ENCODE measurements around the gene ZNF616.

DNA sequence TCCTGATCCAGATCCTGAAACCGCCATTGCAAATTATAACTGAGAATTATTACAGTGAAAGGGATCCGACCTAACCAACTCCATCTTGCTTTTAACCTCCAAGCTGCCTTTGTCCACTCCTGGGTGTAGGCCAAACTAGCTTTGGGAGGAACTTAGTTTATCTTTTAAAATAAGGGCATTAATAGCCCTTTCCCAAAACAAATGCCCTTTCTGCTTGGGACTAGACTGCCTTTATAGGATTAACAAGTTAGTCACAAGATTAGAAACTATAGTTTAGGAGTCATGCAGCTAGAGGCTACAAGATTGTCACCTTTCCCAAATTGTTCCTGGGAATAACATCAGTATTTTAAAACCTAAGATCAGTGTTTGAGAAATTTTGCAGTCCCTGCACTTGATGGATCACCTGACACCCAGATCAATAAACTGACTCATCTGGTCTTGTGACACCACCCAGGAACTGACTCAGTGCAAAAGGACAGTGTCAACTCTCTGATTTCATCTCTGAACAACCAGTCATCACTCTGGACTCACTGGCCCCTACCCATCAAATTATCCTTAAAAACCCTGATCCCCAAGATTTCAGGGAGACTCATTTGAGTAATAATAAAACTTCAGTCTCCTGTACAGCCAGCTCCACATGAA lies 40.1 kb downstream of the ZNF616 start:
- TF ChIP-seq, protein P1, sequence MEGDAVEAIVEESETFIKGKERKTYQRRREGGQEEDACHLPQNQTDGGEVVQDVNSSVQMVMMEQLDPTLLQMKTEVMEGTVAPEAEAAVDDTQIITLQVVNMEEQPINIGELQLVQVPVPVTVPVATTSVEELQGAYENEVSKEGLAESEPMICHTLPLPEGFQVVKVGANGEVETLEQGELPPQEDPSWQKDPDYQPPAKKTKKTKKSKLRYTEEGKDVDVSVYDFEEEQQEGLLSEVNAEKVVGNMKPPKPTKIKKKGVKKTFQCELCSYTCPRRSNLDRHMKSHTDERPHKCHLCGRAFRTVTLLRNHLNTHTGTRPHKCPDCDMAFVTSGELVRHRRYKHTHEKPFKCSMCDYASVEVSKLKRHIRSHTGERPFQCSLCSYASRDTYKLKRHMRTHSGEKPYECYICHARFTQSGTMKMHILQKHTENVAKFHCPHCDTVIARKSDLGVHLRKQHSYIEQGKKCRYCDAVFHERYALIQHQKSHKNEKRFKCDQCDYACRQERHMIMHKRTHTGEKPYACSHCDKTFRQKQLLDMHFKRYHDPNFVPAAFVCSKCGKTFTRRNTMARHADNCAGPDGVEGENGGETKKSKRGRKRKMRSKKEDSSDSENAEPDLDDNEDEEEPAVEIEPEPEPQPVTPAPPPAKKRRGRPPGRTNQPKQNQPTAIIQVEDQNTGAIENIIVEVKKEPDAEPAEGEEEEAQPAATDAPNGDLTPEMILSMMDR (IDR thresholded peaks at IDR 0.05 in 2 of 3, conservative IDR thresholded peaks at IDR 0.05 in 1 of 3; ENCODE audit: borderline replicate concordance in 1 of 3, insufficient read depth in 1 of 3, low read depth in 2 of 3, low read length in 2 of 3), result no peak
- TF ChIP-seq SP1 (IDR thresholded peaks at IDR 0.05; ENCODE audit: low read depth), result no peak
- no peak for TF ChIP-seq YY1 (IDR thresholded peaks at IDR 0.05; ENCODE audit: extremely low read depth, insufficient replicate concordance, low read depth, low read length)
- TF ChIP-seq EGR1 (IDR thresholded peaks at IDR 0.05; ENCODE audit: low read depth), result no peak
- no peak for TF ChIP-seq RAD21 (IDR thresholded peaks at IDR 0.05; ENCODE audit: low read depth)
- TF ChIP-seq, protein P2, sequence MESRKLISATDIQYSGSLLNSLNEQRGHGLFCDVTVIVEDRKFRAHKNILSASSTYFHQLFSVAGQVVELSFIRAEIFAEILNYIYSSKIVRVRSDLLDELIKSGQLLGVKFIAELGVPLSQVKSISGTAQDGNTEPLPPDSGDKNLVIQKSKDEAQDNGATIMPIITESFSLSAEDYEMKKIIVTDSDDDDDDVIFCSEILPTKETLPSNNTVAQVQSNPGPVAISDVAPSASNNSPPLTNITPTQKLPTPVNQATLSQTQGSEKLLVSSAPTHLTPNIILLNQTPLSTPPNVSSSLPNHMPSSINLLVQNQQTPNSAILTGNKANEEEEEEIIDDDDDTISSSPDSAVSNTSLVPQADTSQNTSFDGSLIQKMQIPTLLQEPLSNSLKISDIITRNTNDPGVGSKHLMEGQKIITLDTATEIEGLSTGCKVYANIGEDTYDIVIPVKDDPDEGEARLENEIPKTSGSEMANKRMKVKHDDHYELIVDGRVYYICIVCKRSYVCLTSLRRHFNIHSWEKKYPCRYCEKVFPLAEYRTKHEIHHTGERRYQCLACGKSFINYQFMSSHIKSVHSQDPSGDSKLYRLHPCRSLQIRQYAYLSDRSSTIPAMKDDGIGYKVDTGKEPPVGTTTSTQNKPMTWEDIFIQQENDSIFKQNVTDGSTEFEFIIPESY (IDR thresholded peaks at IDR 0.05; ENCODE audit: extremely low read depth, insufficient replicate concordance, low read length), result no peak
- TF ChIP-seq EZH2 (IDR thresholded peaks at IDR 0.05), result no peak
- TF ChIP-seq EZH2phosphoT487 (IDR thresholded peaks at IDR 0.05; ENCODE audit: borderline replicate concordance), result no peak

All from HCT116 (cell line).